GM21723 (cell line): ENCODE results near the gene PALM.

Experiments
- ATAC-seq: cut with Tn5 transposase; IDR thresholded peaks from one replicate; pipeline ENCODE4 v1.9.1; 2021; ENCODE audit warnings: mild to moderate bottlenecking, moderate library complexity; ENCODE audit not compliant: unreplicated experiment

PALM gene

DNA sequence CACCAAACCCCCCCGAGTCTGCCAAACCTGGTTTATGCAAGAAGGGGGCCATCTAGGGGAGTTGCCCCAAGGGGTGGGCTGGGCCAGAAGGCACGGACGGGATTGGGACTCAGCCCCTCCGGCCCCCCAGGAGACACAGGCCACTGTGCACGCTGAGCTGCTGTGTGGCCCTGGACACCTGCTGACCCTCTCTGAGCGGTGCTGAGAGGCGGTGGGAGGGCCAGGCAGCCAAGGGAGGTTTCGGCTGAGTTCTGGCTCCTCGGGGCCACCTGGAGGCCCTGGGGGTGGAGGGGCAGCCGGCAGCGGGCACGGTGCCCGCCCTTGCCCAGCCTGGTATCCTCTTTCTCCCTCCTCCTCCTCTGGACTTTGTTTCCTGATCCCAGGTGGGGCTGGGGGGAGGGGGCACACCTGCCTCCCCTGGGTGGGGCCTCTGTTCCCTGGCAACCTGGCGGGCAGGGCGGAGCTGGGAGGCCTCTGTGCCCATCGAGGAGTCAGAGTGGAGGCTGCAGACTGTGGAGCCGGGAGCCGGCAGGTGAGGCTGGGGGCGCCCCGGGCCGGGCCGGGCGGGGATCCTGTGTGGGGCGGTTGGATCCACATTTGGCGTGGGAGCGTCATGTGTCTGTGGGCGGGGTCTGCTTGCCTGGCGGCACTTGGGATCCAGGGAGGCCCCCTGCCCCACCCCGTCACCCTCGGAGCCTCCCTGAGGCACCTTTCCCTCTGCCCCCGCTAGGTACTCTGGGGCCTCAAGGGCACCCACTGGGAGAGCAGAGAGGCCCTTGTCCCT lies 42.1 kb downstream of the PALM start, which contains the start of gene MISP:
Gene MISP (plus strand): TSS at position 473 of the 784 bp plus-strand sequence. CDS start 5,835 bp downstream, outside the sequence.
- no peak for ATAC-seq

DNA sequence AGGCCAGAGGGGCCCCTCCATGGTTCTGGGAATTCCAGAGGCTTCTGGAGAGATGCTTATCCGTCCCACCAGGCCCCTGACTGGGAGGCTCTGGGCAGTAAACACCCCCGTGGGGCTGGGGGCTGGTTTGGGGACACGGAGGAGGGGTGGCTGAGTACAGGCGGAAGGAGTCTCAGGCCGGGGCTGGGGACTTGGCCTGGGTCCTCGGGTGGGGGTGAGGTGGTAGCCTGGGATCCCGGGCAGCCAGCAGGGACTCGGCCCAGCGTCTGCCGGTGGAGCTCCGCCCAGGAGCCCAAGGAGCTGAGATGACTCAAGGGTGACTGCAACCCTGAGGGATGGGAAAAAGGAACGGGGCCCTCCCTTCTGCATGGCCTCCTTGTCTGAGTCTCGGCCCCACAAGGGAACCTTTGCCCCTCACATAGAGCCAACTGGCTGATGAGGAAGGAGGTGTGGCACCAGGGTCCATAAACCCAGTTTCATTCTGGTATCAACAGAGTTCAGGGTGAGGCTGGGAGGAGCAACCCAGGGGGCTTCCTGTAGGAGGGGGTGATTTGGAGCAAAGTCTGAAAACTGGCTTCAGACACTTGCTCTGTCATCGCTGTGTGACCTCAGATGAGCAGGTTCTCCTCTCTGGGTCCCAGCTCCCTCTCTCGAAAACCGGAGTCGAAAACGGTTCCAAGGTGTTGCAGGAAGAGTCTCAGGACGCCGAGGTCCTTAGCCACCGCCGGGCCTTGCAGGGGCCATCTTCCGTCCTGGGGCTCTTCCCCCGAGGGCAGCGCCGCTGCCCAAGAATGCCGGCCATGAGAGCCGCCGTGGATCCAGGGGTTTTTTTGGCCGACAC lies 43.0 kb downstream of the PALM start:
- ATAC-seq: no peak

DNA sequence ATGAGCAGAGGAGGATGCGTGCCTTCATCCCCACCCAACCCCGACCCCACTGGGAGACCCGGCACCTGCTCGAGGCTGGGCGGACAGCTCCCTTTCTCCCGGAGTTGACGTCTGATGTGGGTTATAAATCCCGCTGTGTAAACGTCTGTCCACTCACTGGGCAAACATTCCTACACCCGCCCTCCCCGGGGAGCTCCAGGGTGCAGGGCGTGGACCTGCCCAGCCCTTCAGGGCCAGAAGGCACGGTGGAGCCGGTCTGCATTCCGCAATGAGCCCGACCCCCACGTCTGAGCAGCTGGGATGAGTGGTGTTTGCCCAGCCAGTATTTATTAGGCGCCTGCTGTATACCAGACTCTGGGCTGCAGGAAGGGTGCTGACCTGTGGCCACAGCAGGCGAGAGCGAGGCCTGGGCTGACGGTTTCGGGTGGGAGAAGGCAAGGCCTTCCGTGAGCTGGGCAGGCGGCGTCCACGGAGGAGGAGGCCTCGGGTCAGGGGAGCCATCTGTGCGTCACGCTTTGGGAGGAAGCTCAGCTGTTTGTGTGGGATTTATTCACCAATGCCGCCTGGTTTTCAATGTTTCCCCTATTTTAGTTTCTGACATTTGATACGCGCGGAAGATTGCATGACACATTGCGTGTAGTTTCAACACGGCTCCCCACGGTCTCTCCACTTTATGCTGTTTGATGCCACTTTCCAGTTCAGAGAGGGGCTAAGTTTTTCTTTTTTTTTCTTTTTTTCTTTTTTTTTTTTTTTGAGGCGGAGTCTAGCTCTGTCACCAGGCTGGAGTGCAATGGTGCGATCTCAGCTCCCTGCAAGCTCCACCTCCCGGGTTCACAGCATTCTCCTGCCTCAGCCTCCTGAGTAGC lies 44.1 kb downstream of the PALM start:
- ATAC-seq: no peak

DNA sequence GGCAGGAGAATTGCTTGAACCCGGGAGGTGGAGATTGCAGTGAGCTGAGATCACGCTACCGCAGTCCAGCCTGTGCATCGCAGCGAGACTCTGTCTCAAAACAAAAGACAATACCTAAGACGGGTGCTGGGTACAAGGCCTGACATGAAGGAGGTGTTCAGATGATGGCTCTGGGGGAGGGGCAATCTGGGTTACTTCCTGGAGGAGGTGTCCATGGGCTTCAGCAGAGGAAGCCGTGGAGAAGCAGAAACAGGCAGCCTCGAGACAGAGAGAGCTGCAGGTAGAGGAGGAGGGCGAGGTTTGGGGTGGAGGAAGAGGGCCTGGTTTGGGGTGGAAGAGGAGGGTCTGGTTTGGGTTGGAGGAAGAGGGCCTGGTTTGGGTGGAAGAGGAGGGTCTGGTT lies 45.8 kb downstream of the PALM start:
- ATAC-seq: no peak

DNA sequence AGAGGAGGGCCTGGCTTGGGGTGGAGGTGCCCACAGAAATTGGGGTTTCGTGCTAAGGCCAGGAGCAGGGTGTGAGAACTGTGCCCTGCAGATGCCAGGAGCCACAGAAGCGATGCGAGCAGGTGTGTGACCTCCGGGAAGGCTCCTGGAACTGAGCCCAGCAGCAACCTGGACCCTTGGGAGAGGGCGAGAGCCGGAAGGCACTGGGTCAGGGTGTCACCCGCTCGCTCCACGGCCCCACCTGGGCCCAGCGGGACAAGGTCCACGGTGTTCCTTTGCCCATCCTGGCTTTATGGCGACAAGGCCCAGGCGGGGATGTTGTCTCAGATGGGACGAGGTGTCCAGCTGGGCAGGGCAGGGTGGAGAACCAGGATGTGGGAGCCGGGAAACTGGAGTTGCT lies 46.3 kb downstream of the PALM start:
- no peak for ATAC-seq

- ATAC-seq: no peak
Measured at GRCh38 chr19:756236-756635, 47.5 kb downstream of the PALM start.

- ATAC-seq: no peak
Measured at GRCh38 chr19:756821-757688, 48.3 kb downstream of the PALM start.

GRCh38 chr19:757811-758668 lies 49.3 kb downstream of the PALM start:
- ATAC-seq: no peak

DNA sequence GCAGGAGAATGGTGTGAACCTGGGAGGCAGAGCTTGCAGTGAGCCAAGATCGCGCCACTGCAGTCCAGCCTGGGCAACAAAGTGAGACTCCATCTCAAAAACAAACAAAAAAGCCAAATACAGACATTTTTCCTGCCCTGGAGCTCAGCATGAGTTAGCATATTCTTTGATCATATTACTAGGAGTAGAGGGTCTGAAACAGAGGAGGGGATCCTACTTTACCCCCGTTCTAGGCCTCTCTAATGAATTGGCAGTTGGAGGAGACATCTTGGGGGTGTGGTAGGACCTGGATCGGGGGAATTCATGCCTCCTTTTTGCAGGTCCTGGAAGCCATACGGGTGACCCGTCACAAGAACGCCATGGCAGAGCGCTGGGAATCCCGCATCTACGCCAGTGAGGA lies 54.4 kb downstream of the PALM start:
- no peak for ATAC-seq

GRCh38 chr19:763869-764268 lies 55.1 kb downstream of the PALM start:
- ATAC-seq: no peak

DNA sequence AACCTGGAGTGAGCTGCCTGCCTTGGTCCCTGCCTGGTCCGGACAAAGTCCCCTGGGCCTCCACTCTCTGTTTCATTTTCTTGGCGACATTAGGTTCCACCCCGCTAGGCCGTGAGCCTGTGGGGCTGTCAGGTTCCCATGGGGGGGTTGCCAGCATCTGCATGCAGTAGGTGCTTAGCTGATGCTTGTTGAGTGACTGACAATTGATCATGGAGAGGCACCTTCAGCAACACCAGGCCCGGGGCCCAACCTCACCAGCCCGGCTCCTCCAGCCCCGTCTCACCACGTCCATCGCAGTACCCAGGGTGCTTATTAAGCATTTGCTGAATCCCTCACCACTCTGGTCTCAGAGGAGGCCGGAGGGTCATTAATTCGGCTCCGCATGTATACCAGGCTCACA lies 55.6 kb downstream of the PALM start:
- ATAC-seq: no peak

DNA sequence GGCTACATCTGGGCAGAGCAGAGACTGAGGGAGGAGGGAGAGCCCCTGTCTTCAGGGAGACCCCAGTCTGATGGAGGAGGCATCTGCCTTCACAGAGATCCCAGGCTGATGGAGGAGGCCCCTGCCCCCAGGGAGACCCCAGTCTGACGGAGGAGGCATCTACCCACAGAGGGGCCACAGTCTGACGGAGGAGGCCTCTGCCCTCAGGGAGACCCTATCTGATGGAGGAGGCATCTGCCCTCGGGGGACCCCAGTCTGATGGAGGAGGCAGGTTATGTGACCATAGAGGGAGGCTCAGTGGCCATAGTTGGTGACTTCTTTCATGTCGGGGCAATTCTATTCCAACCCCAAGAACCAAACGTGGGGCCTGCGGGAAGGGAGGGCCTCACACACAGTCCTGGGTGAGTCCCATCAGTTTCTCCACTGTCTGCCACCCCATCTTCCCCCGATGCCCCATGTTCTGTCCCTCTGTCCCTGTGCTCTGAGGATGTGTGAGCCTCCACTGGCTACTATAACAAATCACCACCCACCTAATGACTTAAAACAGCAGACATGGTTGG lies 56.5 kb downstream of the PALM start:
- no peak for ATAC-seq

DNA sequence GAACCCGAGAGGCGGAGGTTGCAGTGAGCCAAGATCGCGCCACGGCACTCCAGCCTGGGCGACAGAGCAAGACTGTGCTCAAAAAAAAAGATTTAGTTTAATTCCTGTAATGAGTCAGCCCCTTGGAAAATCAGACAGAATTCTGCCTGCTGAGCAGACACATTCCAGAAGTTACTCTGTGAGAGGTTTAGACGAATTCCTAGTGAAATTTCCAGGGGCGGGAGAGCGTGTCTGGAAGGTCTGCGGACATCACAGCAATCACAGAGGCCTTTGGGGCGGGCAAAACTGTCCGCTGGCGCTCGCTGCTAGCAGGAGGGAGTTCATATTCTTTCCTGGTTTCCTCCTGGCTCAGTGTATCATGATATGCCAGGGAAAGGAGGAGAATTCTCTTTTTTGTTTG lies 59.7 kb downstream of the PALM start:
- no peak for ATAC-seq

GRCh38 chr19:769616-770015 lies 60.9 kb downstream of the PALM start:
- ATAC-seq: no peak

- no peak for ATAC-seq
Measured at GRCh38 chr19:771332-771785, 62.6 kb downstream of the PALM start.

GRCh38 chr19:772063-772462 lies 63.3 kb downstream of the PALM start:
- ATAC-seq: no peak

GRCh38 chr19:772730-773436 lies 64.1 kb downstream of the PALM start:
- no peak for ATAC-seq

- no peak for ATAC-seq
Measured at GRCh38 chr19:776549-776948, 67.8 kb downstream of the PALM start.
